GDM1 (cell line): ENCODE results near the gene MS4A6A.
"Not testable (repeated sequence)": the region's sequence is repeated elsewhere in the genome, so short reads cannot be mapped to it uniquely, and the experiment has no call there.

Experiments
- DNase-seq: peaks from one replicate; lab custom pipeline; 2025; lab: John Stamatoyannopoulos, UW

The MS4A6A gene

GRCh38 chr11:60183591-60184205 lies 815 bp upstream of the MS4A6A start:
- DNase-seq = no peak

- no peak for DNase-seq
Observed at GRCh38 chr11:60175860-60176275, 7.0 kb downstream of the MS4A6A start.

- no peak for DNase-seq
Observed at GRCh38 chr11:60172011-60172410, 10.9 kb downstream of the MS4A6A start.

GRCh38 chr11:60170566-60170965 lies 12.3 kb downstream of the MS4A6A start:
- no peak for DNase-seq

GRCh38 chr11:60169264-60169915 lies 13.5 kb downstream of the MS4A6A start:
- no peak for DNase-seq

GRCh38 chr11:60168306-60168705 lies 14.6 kb downstream of the MS4A6A start:
- no peak for DNase-seq

- DNase-seq = no peak
Observed at GRCh38 chr11:60165951-60166350, 16.9 kb downstream of the MS4A6A start.

- no peak for DNase-seq
Observed at GRCh38 chr11:60165538-60165937, 17.3 kb downstream of the MS4A6A start.

- DNase-seq = no peak
Observed at GRCh38 chr11:60164550-60165075, 18.3 kb downstream of the MS4A6A start.

GRCh38 chr11:60161766-60162165 lies 21.1 kb downstream of the MS4A6A start:
- no peak for DNase-seq

- DNase-seq = no peak
Observed at GRCh38 chr11:60161107-60161506, 21.8 kb downstream of the MS4A6A start.

GRCh38 chr11:60159868-60160267 lies 23.0 kb downstream of the MS4A6A start:
- no peak for DNase-seq

- no peak for DNase-seq
Observed at GRCh38 chr11:60159284-60159683, 23.6 kb downstream of the MS4A6A start.

- DNase-seq = no peak
Observed at GRCh38 chr11:60158636-60159035, 24.2 kb downstream of the MS4A6A start.

GRCh38 chr11:60155931-60156330 lies 27.0 kb downstream of the MS4A6A start:
- DNase-seq = no peak

GRCh38 chr11:60152727-60153126 lies 30.2 kb downstream of the MS4A6A start:
- not testable (repeated sequence) for DNase-seq

GRCh38 chr11:60150279-60150678 lies 32.6 kb downstream of the MS4A6A start:
- DNase-seq = no peak

GRCh38 chr11:60145677-60146076 lies 37.2 kb downstream of the MS4A6A start:
- DNase-seq = no peak

- DNase-seq = no peak
Observed at GRCh38 chr11:60143768-60144167, 39.1 kb downstream of the MS4A6A start.

GRCh38 chr11:60133917-60134316 lies 49.0 kb downstream of the MS4A6A start:
- no peak for DNase-seq

- DNase-seq = no peak
Observed at GRCh38 chr11:60131912-60132311, 51.0 kb downstream of the MS4A6A start.

GRCh38 chr11:60130496-60130895 lies 52.4 kb downstream of the MS4A6A start:
- DNase-seq = peak; percentile 20

GRCh38 chr11:60129853-60130252 lies 53.0 kb downstream of the MS4A6A start:
- DNase-seq = no peak

- DNase-seq = not testable (repeated sequence)
Observed at GRCh38 chr11:60128866-60129265, 54.0 kb downstream of the MS4A6A start.
